ENCODE results near the gene PRR23E.

The PRR23E gene

DNA sequence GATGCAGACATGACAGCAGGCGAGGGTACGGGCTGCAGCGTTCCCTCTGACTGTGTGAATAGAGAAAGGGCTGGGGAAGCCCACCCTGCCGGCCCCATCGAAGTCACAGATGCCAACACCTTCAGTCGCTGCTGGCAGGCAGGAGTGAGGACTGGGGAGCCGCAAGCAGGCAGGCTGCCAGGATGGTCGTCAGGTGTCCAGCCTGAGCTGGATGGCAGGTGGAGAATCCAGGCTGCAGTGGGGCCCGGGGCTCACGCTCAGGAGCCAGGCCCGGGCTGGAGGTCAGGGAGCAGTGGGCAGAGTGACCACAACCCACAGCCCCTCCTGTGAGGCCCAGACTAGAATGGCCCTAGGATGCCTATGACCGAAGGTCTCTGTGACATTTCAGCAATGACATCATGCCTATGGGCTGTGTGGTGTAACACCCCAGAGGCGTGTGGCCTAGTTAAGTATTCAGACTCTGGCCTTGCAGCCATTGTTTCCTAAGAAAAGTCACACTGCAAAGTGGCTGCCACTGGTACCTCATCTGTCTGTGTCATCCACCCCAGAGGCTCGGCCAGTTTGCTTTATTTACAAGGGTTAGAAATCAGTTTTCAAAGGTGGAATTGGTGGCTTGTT, 15.7 kb downstream of the PRR23E start:
- Histone ChIP-seq H3K27ac (ENCODE audit: insufficient read depth, low read length, poor library complexity, severe bottlenecking) (no peak overlapping the region), H3K27me3 (replicated peaks; ENCODE audit: control insufficient read depth, insufficient read depth, low read length, poor library complexity, severe bottlenecking) (no peaks in the 10 kb centered on the region), H3K36me3 (ENCODE audit: control insufficient read depth, insufficient read depth, low read length) (no peaks in the 10 kb centered on the region), H3K9me3 (ENCODE audit: control insufficient read depth, low read length) (no peaks in the 10 kb centered on the region), H3K4me1 (ENCODE audit: control insufficient read depth, insufficient read depth, low read length, poor library complexity, severe bottlenecking) (no peaks in the 10 kb centered on the region), H3K4me3 (ENCODE audit: insufficient read depth, low read depth, low read length, poor library complexity, severe bottlenecking) (no peak overlapping the region)
- DNase-seq, result no peak

DNA sequence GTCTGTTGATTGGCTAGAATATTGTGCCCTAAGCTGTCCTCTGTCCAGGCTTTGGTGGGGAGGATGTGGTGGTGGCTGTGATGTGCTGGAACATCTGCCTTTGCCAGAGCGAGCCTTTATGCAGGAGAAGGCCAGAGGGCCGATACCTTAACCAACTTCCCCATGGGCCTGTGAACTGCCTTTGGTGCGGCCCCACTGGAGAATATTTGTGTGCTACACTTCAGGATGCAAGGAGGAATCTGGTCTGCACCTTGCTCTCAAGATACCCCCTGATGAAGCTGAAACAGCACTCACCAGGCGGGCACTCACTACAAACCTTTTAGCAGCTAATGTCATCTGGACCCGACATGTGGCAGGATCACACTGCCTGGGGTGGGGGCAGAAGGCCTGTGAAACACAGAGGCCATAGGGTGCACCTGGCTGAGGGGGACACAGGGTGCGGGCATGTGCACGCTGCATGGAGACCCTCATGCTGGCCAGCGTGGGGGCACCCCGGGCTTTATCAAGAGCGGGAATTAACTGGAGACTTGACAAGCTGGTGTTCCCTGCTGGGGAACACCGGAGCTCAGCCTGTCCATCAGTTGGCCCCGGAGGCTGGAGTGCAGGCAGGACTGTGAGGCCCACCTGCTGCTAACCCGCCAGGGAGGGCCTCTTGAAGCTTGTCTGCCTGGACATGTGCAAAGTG, 16.4 kb downstream of the PRR23E start:
- Histone ChIP-seq H3K4me1 (ENCODE audit: control insufficient read depth, insufficient read depth, low read length, poor library complexity, severe bottlenecking) (no peaks in the 10 kb centered on the region), H3K36me3 (ENCODE audit: control insufficient read depth, insufficient read depth, low read length) (no peaks in the 10 kb centered on the region), H3K27ac (ENCODE audit: insufficient read depth, low read length, poor library complexity, severe bottlenecking) (no peak overlapping the region), H3K27me3 (replicated peaks; ENCODE audit: control insufficient read depth, insufficient read depth, low read length, poor library complexity, severe bottlenecking) (no peaks in the 10 kb centered on the region), H3K9me3 (ENCODE audit: control insufficient read depth, low read length) (no peaks in the 10 kb centered on the region), H3K4me3 (ENCODE audit: insufficient read depth, low read depth, low read length, poor library complexity, severe bottlenecking) (no peak overlapping the region)
- no peak for DNase-seq

DNA sequence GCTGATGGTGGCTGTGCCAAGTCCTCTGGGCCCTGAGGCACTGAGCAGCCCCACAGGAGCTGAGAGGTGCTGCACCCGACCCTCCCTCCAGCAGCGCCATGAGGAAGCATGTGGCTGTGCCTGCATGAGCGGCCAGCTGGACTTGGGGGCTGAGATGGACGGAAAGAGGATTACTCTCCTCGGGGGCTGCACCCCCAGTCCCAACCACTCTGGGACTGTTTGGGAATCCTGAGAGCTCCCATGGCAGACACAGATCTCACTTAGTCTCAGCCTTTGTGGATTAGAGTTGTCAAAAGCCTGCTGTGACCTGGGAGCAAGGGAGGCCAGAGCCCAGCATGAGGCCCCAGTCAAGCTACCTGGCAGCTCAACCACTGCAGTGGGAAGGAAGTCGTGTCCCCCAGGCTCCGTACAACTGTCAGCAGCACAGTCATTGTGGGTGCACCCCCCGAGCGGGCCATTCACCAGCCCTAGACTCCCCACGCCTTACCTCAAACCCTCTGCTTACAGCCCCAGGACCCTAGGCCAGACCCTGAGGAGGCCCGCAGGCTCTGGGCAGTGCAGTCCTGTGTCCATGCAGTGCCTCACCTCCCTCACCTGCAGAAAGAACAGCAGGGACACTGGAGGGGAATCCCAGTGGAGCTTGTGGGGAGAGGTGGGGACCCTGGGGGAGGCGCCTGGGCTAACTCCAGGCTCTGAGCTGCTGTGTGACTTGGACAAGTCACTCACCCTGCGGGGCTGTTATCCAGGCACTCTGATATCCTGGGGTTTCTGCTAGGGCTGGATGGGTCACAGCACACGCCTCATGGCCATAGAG, 17.1 kb downstream of the PRR23E start:
- H3K36me3 ChIP-seq (ENCODE audit: control insufficient read depth, insufficient read depth, low read length), result no peaks in the 10 kb centered on the region
- H3K9me3 ChIP-seq (ENCODE audit: control insufficient read depth, low read length), result no peaks in the 10 kb centered on the region
- H3K4me3 ChIP-seq (ENCODE audit: insufficient read depth, low read depth, low read length, poor library complexity, severe bottlenecking), result no peak overlapping the region
- H3K4me1 ChIP-seq (ENCODE audit: control insufficient read depth, insufficient read depth, low read length, poor library complexity, severe bottlenecking), result no peaks in the 10 kb centered on the region
- H3K27ac ChIP-seq (ENCODE audit: insufficient read depth, low read length, poor library complexity, severe bottlenecking), result no peak overlapping the region
- DNase-seq, result no peak
- no peaks in the 10 kb centered on the region for H3K27me3 ChIP-seq (replicated peaks; ENCODE audit: control insufficient read depth, insufficient read depth, low read length, poor library complexity, severe bottlenecking)

DNA sequence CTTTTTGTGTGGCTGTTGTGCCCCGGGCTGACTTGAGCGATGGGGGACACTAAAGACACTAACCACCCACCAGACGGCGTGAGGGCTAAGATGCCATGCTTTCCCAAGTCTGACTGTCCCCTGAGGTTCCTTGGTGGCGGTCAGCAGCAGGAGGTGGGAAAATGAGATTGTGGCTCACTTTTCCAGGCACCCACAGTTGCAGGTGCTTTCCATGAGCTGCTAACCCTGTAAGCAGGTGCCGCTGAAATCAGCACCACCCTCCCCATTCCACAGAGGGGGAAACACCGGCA, 17.7 kb downstream of the PRR23E start:
- DNase-seq, result no peak
- no peaks in the 10 kb centered on the region for H3K36me3 ChIP-seq (ENCODE audit: control insufficient read depth, insufficient read depth, low read length)
- H3K4me3 ChIP-seq (ENCODE audit: insufficient read depth, low read depth, low read length, poor library complexity, severe bottlenecking), result no peak overlapping the region
- H3K27me3 ChIP-seq (replicated peaks; ENCODE audit: control insufficient read depth, insufficient read depth, low read length, poor library complexity, severe bottlenecking), result no peaks in the 10 kb centered on the region
- H3K4me1 ChIP-seq (ENCODE audit: control insufficient read depth, insufficient read depth, low read length, poor library complexity, severe bottlenecking), result no peaks in the 10 kb centered on the region
- H3K9me3 ChIP-seq (ENCODE audit: control insufficient read depth, low read length), result no peaks in the 10 kb centered on the region
- no peak overlapping the region for H3K27ac ChIP-seq (ENCODE audit: insufficient read depth, low read length, poor library complexity, severe bottlenecking)

DNA sequence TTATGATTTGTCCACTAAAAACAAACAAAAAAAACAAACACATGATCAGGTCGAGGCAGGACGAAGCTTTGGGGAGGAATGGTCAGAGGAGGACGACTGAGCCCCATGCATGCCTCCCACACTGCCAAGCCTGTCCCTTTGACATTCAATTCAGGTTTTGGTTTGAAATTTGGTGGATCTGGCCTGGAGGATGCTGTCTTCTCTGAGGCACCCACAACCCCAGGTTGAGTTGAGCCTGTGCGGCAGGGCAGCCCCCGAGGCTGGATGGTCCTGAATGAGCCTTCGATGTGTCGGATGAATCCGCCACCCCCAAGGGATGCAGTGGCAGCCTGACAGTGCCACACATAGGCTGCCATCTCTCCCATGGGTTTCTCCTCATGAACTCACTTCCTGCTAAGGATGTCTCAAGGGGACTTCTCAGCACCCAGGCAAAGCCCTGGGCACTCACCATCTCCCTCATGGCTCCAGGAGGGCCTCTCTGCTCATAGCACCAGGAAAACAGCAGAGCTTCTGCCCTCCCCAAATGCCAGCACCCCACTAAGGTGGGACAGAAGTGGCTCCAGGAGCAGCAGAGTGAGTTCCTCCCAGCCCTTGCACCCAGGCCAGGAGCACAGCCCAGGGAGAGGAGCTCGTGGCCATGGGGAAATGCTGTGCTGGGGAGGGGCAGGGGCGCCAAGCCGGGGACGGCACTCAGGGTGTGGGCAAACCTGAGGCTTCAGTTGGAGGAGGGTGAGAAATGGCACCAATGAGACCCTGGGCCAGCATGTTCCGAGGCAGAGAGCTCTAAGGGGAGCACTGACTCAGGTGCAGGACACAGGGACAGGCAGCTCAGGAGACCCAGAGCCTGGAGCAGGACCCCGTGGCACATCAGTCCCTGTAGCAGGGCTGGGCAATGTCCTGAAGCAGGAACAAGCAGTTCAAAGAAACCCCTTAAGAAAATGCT, 18.5 kb downstream of the PRR23E start:
- Histone ChIP-seq H3K4me3 (ENCODE audit: insufficient read depth, low read depth, low read length, poor library complexity, severe bottlenecking) (no peak overlapping the region), H3K27ac (ENCODE audit: insufficient read depth, low read length, poor library complexity, severe bottlenecking) (no peak overlapping the region), H3K36me3 (ENCODE audit: control insufficient read depth, insufficient read depth, low read length) (no peaks in the 10 kb centered on the region), H3K4me1 (ENCODE audit: control insufficient read depth, insufficient read depth, low read length, poor library complexity, severe bottlenecking) (no peaks in the 10 kb centered on the region), H3K27me3 (replicated peaks; ENCODE audit: control insufficient read depth, insufficient read depth, low read length, poor library complexity, severe bottlenecking) (no peaks in the 10 kb centered on the region), H3K9me3 (ENCODE audit: control insufficient read depth, low read length) (no peaks in the 10 kb centered on the region)
- DNase-seq, result no peak

DNA sequence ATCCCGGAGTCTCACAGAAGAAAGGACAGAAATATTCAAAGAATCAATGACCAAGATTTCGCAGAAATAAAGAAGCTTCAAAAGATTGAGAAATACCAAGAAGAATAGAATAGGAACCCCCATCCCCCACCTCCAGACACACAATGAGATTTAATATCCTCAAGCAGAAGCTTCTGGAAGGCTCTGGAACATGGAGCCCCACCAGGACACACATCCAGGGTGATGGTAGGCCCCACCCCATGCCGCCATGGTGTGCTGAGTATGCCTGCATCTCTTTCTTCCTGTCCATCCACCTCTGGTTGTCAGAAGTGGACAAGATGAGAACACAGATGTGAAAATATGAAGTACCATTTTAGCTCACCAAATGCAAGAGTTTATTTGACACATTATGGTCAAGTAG, 19.3 kb downstream of the PRR23E start:
- DNase-seq, result no peak
- H3K27me3 ChIP-seq (replicated peaks; ENCODE audit: control insufficient read depth, insufficient read depth, low read length, poor library complexity, severe bottlenecking), result no peaks in the 10 kb centered on the region
- H3K36me3 ChIP-seq (ENCODE audit: control insufficient read depth, insufficient read depth, low read length), result no peaks in the 10 kb centered on the region
- no peaks in the 10 kb centered on the region for H3K9me3 ChIP-seq (ENCODE audit: control insufficient read depth, low read length)
- H3K4me1 ChIP-seq (ENCODE audit: control insufficient read depth, insufficient read depth, low read length, poor library complexity, severe bottlenecking), result no peaks in the 10 kb centered on the region
- H3K27ac ChIP-seq (ENCODE audit: insufficient read depth, low read length, poor library complexity, severe bottlenecking), result no peak overlapping the region
- no peak overlapping the region for H3K4me3 ChIP-seq (ENCODE audit: insufficient read depth, low read depth, low read length, poor library complexity, severe bottlenecking)

DNA sequence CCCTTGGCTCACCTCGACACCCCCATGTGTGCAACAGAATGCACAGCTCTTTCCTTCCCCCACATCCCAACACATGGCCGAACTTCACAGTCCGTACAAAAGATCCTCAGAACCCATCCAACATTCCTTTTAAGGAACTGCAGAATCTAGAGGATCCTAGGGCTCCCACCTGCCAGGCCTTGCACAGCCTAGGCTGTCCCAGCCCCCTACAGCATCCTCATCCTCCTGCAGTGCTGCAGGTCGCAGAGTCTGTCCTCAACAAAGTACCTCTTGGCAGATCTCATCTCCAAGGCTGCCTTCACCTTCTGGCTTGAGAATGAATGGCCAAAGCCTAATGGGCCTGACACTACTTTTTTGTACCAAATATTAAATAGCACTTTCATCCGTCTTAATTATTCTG, 19.8 kb downstream of the PRR23E start:
- DNase-seq, result no peak
- Histone ChIP-seq H3K27me3 (replicated peaks; ENCODE audit: control insufficient read depth, insufficient read depth, low read length, poor library complexity, severe bottlenecking) (no peaks in the 10 kb centered on the region), H3K36me3 (ENCODE audit: control insufficient read depth, insufficient read depth, low read length) (no peaks in the 10 kb centered on the region), H3K4me1 (ENCODE audit: control insufficient read depth, insufficient read depth, low read length, poor library complexity, severe bottlenecking) (no peaks in the 10 kb centered on the region), H3K9me3 (ENCODE audit: control insufficient read depth, low read length) (no peaks in the 10 kb centered on the region), H3K27ac (ENCODE audit: insufficient read depth, low read length, poor library complexity, severe bottlenecking) (no peak overlapping the region), H3K4me3 (ENCODE audit: insufficient read depth, low read depth, low read length, poor library complexity, severe bottlenecking) (no peak overlapping the region)

DNA sequence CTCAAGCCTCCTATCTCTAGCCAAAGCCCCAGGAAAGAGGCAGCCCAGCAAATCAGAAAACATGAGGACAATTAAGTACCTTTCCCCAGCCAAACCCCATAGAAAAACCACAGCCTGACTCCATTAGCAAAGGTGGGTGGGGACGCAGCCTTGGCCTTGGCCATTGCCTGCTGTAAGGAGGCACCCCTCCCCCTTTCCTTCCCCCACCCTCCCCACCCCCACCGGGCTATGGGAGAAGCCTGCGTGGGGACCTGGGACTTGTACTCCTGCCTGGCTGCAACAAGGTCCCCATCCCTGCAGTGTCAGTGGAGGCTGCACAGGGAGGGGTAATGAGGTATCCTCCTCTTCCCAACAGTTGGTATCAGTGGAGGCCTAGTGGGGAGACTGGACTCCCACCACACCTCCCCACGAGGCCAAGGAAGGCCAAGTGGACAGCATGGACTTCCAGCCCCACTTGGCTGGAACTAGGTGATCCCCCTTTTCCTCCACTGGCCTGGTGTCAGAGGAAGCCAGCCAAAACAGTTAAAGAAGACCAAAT, 20.5 kb downstream of the PRR23E start:
- no peaks in the 10 kb centered on the region for H3K9me3 ChIP-seq (ENCODE audit: control insufficient read depth, low read length)
- no peaks in the 10 kb centered on the region for H3K36me3 ChIP-seq (ENCODE audit: control insufficient read depth, insufficient read depth, low read length)
- no peak overlapping the region for H3K4me3 ChIP-seq (ENCODE audit: insufficient read depth, low read depth, low read length, poor library complexity, severe bottlenecking)
- DNase-seq, result no peak
- no peak overlapping the region for H3K27ac ChIP-seq (ENCODE audit: insufficient read depth, low read length, poor library complexity, severe bottlenecking)
- H3K27me3 ChIP-seq (replicated peaks; ENCODE audit: control insufficient read depth, insufficient read depth, low read length, poor library complexity, severe bottlenecking), result no peaks in the 10 kb centered on the region
- no peaks in the 10 kb centered on the region for H3K4me1 ChIP-seq (ENCODE audit: control insufficient read depth, insufficient read depth, low read length, poor library complexity, severe bottlenecking)

DNA sequence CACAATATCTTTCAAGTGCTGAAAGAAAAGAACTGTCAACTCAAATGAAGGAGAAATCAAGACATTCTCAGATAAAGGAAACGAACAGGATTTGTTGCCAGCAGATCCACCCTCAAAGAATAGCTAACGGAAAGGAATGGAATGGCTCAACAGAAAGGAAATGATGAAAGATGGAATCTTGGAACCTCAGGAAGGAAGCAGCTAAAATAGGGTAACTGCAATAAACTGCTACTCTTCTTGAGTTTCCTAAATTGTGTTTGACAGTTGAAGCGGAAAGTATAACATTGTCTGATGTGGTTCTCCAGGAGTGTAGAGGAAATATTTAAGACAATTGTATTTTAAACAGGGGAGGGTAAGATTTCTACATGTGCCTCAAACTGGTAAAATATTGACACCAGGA, 22.0 kb downstream of the PRR23E start:
- Histone ChIP-seq H3K36me3 (ENCODE audit: control insufficient read depth, insufficient read depth, low read length) (no peaks in the 10 kb centered on the region), H3K27me3 (replicated peaks; ENCODE audit: control insufficient read depth, insufficient read depth, low read length, poor library complexity, severe bottlenecking) (no peaks in the 10 kb centered on the region), H3K9me3 (ENCODE audit: control insufficient read depth, low read length) (no peaks in the 10 kb centered on the region), H3K4me3 (ENCODE audit: insufficient read depth, low read depth, low read length, poor library complexity, severe bottlenecking) (no peak overlapping the region), H3K4me1 (ENCODE audit: control insufficient read depth, insufficient read depth, low read length, poor library complexity, severe bottlenecking) (no peaks in the 10 kb centered on the region), H3K27ac (ENCODE audit: insufficient read depth, low read length, poor library complexity, severe bottlenecking) (no peak overlapping the region)
- no peak for DNase-seq

Measured in effector memory CD4-positive, alpha-beta T cell (primary cell).